Prostate gland (tissue), 2 donors: ENCODE results near the gene ASB6. TPM values are rescaled to one million over a fixed set of nuclear protein-coding genes. Genes with fewer than 3 reads are reported as not detected.

Source experiments
- DNase-seq: peaks from one replicate; pipeline ENCODE4 v3.0.0-alpha.2; 2019; ENCODE audit warnings: low spot score
- H3K27ac ChIP-seq, 2 donors: fragments of 200-600 bp; sonication (generic); 2 replicates each; pipeline ENCODE4 v1.5.1; 2017 to 2019
- H3K27me3 ChIP-seq: fragments of 200-600 bp; sonication (generic); replicated peaks from 2 replicates; pipeline ENCODE4 v1.5.1; 2019; ENCODE audit not compliant: insufficient read depth
- H3K36me3 ChIP-seq, 2 donors: fragments of 200-600 bp; sonication (generic); 1 replicate in 1 of 2; 2 replicates in 1 of 2; pipeline versions ENCODE4 v1.5.1 to v1.8.1; 2017 to 2019
- H3K4me1 ChIP-seq: fragments of 200-600 bp; sonication (generic); replicated peaks from 2 replicates; pipeline ENCODE4 v1.5.1; 2019
- H3K4me3 ChIP-seq, 2 donors: fragments of 200-600 bp; sonication (generic); 2 replicates each; pipeline ENCODE4 v1.5.1; 2017 to 2019
- H3K9me3 ChIP-seq: fragments of 200-600 bp; sonication (generic); 2 replicates; pipeline ENCODE4 v1.5.1; 2017
- POLR2AphosphoS5 ChIP-seq: sonication (generic); formaldehyde crosslinking; IDR thresholded peaks from one replicate; pipeline ENCODE4 v1.6.1; 2017; ENCODE audit warnings: antibody characterized with exemption
- WGBS: methylation state at CpG from one replicate; pipeline ENCODE4 v1.1.5; 2018; 5-methylcytosine and 5-hydroxymethylcytosine counted together
- intact Hi-C: fragments of 100-400 bp; cut with DNase I; formaldehyde crosslinking; loops from one replicate; pipeline ENCODE4 v1.14.2; 2022
- total RNA-seq, 2 donors: library from RNA; depleted of rRNA; stranded (reverse); fragments of >200 nt; gene quantifications; one replicate each; pipeline ENCODE4 v1.1.0, GENCODE V29; 2016

ASB6 gene
- total RNA-seq, 2 donors from 2014 or later = 25.2 to 50.3 TPM

GRCh38 chr9:129585352-129585751 lies 56.6 kb downstream of the ASB6 start:
- H3K27me3 ChIP-seq = no peaks in the 10 kb centered on the region
- 95% methylated on average over 1 of the region's 1 CpG for WGBS
- no peaks in the 10 kb centered on the region for H3K4me1 ChIP-seq
- no peak for TF ChIP-seq POLR2AphosphoS5
- DNase-seq = no peak
- intact Hi-C loops = no loop called here
- no peak overlapping the region for H3K4me3 ChIP-seq
- H3K9me3 ChIP-seq = no peaks in the 10 kb centered on the region
- H3K27ac ChIP-seq = no peak overlapping the region
- H3K36me3 ChIP-seq = no peaks in the 10 kb centered on the region

Other genes with a start within 250 kb of the ASB6 start
- not detected for gene C9orf50, start 21.1 kb downstream of the ASB6 start, total RNA-seq
- 10 to 100 TPM; 25.4 to 53.7 TPM for gene NTMT1, start 16.0 kb downstream of the ASB6 start, total RNA-seq
- 10 to 100 TPM in 1 of 2 donors, 1 to 10 TPM in 1; 4.3 to 14.3 TPM for gene PRRX2, start 23.5 kb upstream of the ASB6 start, total RNA-seq
- 10 to 100 TPM in 1 of 2 donors, 1 to 10 TPM in 1; 3.9 to 19.9 TPM for gene PTGES, start 110.9 kb upstream of the ASB6 start, total RNA-seq
- 10 to 100 TPM; 31.4 to 35.7 TPM for gene TOR1B, start 161.0 kb upstream of the ASB6 start, total RNA-seq
- 10 to 100 TPM; 37.1 to 41.2 TPM for gene TOR1A, start 182.0 kb upstream of the ASB6 start, total RNA-seq
- gene C9orf78, start 193.1 kb upstream of the ASB6 start, total RNA-seq = 10 to 100 TPM; 63.7 to 76.8 TPM
- gene USP20, start 193.3 kb upstream of the ASB6 start, total RNA-seq = 10 to 100 TPM; 34.8 to 53.5 TPM